Measurements from ENCODE around the gene FAM163B. TPM values are rescaled to one million over a fixed set of nuclear protein-coding genes. Genes with fewer than 3 reads are reported as not detected.

The FAM163B gene
- total RNA-seq, 2 experiments from 2014 or later = not detected

GRCh38 chr9:133546287-133546680, 62.9 kb downstream of the FAM163B start:
- DNase-seq (no peak), ATAC-seq (no peak)
- CTCF ChIA-PET = no interaction called here
- H3K36me3 Mint-ChIP-seq (ENCODE audit: low read depth) = no peaks in the 10 kb centered on the region
- TF ChIP-seq CTCF (IDR thresholded peaks at IDR 0.05) = no peak
- H3K27me3 Mint-ChIP-seq = no peaks in the 10 kb centered on the region
- POLR2A ChIA-PET = no interaction called here
- no peak overlapping the region for H3K27ac Mint-ChIP-seq
- H3K9me3 Mint-ChIP-seq = no peaks in the 10 kb centered on the region
- H3K4me3 Mint-ChIP-seq = no peak overlapping the region
- intact Hi-C loops (cut with micrococcal nuclease) = no loop called here
- H3K4me1 Mint-ChIP-seq (ENCODE audit: low read depth) = no peaks in the 10 kb centered on the region

- Mint-ChIP-seq H3K9me3 (no peaks in the 10 kb centered on the region), H3K27ac (no peak overlapping the region), H3K27me3 (no peaks in the 10 kb centered on the region), H3K36me3 (ENCODE audit: low read depth) (no peaks in the 10 kb centered on the region), H3K4me3 (no peak overlapping the region), H3K4me1 (ENCODE audit: low read depth) (no peaks in the 10 kb centered on the region)
- ChIA-PET POLR2A (no interaction called here), CTCF (no interaction called here)
- TF ChIP-seq CTCF (IDR thresholded peaks at IDR 0.05) = no peak
- no peak for ATAC-seq
- no peak for DNase-seq
- intact Hi-C loops (cut with micrococcal nuclease) = no loop called here
Measured at GRCh38 chr9:133545494-133546286, 63.5 kb downstream of the FAM163B start.

GRCh38 chr9:133543772-133544467, 65.3 kb downstream of the FAM163B start:
- no peak for ATAC-seq
- ChIA-PET CTCF (interaction anchor here (1.8 kb wide), 1 partner anchor 10 kb away, joined by 7 read pairs; the partner anchor contains the start of gene ADAMTSL2), POLR2A (interaction anchor here (0.5 kb wide), 1 partner anchor 569 kb away, joined by 5 read pairs; no protein-coding TSS in a partner anchor)
- Mint-ChIP-seq H3K4me3 (no peak overlapping the region), H3K27me3 (peaks cover 4% of the 10 kb centered on the region), H3K36me3 (ENCODE audit: low read depth) (no peaks in the 10 kb centered on the region), H3K9me3 (no peaks in the 10 kb centered on the region), H3K27ac (no peak overlapping the region), H3K4me1 (ENCODE audit: low read depth) (peaks cover 2% of the 10 kb centered on the region)
- DNase-seq = no peak
- TF ChIP-seq CTCF (IDR thresholded peaks at IDR 0.05) = no peak
- intact Hi-C loops (cut with micrococcal nuclease) = no loop called here

GRCh38 chr9:133542002-133542401, 67.2 kb downstream of the FAM163B start:
- intact Hi-C loops (cut with micrococcal nuclease) = no loop called here
- Mint-ChIP-seq H3K9me3 (no peaks in the 10 kb centered on the region), H3K27ac (no peak overlapping the region), H3K4me1 (ENCODE audit: low read depth) (peaks cover 2% of the 10 kb centered on the region), H3K4me3 (no peak overlapping the region), H3K27me3 (peaks cover 4% of the 10 kb centered on the region), H3K36me3 (ENCODE audit: low read depth) (no peaks in the 10 kb centered on the region)
- ChIA-PET POLR2A (no interaction called here), CTCF (no interaction called here)
- ATAC-seq (no peak), DNase-seq (no peak)
- no peak for TF ChIP-seq CTCF (IDR thresholded peaks at IDR 0.05)

- Mint-ChIP-seq H3K27me3 (peaks cover 6% of the 10 kb centered on the region), H3K4me1 (ENCODE audit: low read depth) (peaks cover 2% of the 10 kb centered on the region), H3K9me3 (no peaks in the 10 kb centered on the region), H3K36me3 (ENCODE audit: low read depth) (no peaks in the 10 kb centered on the region), H3K27ac (no peak overlapping the region), H3K4me3 (no peak overlapping the region)
- ATAC-seq = no peak
- ChIA-PET CTCF (no interaction called here), POLR2A (no interaction called here)
- DNase-seq = no peak
- TF ChIP-seq CTCF (IDR thresholded peaks at IDR 0.05) = no peak
- intact Hi-C loops (cut with micrococcal nuclease) = no loop called here
Measured at GRCh38 chr9:133540698-133541025, 68.5 kb downstream of the FAM163B start.
